Mononuclear cell (primary cell): Measurements from ENCODE around the gene TENM4. TPM values are rescaled to one million over a fixed set of nuclear protein-coding genes. Genes with fewer than 3 reads are reported as not detected.

Source experiments
- H3K27me3 ChIP-seq: 2 replicates; pipeline ENCODE4 v1.6.0; 2011; ENCODE audit warnings: low read length, control low read depth; ENCODE audit not compliant: insufficient read depth
- H3K4me1 ChIP-seq: 2 replicates; pipeline ENCODE4 v1.5.1; 2011; ENCODE audit warnings: mild to moderate bottlenecking, low read length, control low read depth; ENCODE audit not compliant: insufficient read depth
- H3K4me3 ChIP-seq: 2 replicates; pipeline ENCODE4 v1.5.1; 2011; ENCODE audit warnings: mild to moderate bottlenecking, low read length, moderate library complexity
- H3K9me3 ChIP-seq: 2 replicates; pipeline ENCODE4 v1.5.1; 2011; ENCODE audit warnings: low read depth, mild to moderate bottlenecking, control low read depth, low read length
- total RNA-seq: library from RNA; depleted of rRNA; stranded (reverse); fragments of >200 nt; gene quantifications from one replicate; pipeline ENCODE4 v1.2.3, GENCODE V29; 2012

Gene TENM4
- total RNA-seq, 1 donor, result 0.63 TPM

DNA sequence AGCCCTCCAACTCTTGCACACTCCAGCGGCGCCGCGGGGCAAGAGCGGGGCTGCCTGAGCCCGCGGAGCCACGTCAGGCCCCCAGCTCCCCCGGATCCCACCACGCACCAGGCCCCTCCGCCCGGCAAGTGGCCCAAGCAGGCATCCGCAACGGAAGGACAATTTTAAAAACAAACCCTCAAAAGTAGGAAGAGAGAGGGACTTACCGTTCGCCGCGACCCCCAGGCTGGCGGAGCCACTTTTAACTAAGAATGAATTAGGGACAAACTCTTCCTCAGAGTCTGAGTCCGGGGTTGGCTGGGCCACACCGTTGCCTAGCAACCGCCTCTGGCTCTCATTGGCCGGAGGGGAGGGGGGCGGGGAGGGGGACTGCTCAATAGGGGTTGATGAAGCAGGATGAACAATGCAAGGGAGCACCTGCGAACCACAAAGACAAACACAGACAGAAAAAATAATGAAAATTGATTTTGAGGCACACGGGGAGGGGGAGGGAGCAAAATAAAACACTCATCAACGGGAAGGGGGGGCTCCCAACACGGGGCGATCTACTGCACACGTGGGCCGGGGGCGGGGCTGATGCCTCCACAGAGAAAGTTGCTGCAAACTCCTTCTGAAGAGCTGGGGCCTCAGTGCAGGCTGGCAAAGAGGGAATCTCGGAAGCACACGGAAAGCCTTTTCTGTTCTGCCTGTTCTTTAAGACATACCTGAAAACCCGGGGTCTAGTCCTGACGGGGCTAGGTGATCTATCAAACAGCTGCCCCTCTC is 478.7 kb downstream of the TENM4 start:
- Histone ChIP-seq H3K9me3 (no peaks in the 10 kb centered on the region), H3K27me3 (peaks cover 34% of the 10 kb centered on the region), H3K4me3 (no peak overlapping the region), H3K4me1 (no peaks in the 10 kb centered on the region)

DNA sequence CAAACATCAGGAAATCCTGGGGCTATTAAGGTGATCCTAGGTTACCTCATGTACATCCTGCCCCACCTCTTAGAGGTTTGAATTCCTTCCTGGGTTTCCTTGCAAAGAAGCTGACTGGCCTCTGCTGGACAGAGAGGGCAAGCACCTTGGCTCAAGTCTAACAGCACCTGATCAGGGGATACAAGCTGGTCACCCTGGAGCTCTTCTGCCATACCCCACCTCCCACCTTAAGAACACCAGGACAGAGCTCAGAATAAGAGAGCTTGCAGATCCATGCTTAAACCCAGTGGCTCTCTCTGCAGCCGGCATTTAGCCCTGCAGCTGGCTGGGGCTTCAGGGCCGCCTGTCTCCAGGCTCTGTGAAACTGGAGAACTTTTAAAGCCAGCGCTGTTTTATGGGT is 479.6 kb downstream of the TENM4 start:
- H3K4me1 ChIP-seq, result no peaks in the 10 kb centered on the region
- peaks cover 34% of the 10 kb centered on the region for H3K27me3 ChIP-seq

DNA sequence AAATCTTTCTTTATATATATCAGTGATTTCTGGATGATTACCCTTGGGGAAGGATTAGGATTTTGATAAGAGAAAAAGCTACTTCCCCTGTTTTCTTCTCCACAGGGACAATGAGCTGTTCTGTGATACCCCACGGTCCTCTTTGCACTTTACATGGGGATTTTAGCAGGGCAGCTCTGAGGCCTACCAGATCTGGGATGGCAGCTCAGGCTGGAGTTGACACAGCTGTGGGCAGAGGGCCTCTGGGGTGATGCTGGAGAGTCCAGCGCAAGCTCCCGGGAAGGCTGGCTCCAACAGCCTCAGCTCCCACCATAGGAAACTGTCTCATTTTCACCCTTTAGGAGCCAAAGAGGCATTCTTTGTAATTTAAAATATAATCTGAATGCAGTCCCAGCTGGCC is 482.4 kb downstream of the TENM4 start:
- H3K4me1 ChIP-seq, result no peaks in the 10 kb centered on the region
- H3K9me3 ChIP-seq, result no peaks in the 10 kb centered on the region
- H3K27me3 ChIP-seq, result peaks cover 34% of the 10 kb centered on the region
- no peak overlapping the region for H3K4me3 ChIP-seq

More for the DNA sequence above, 479.6 kb downstream of the TENM4 start:
- Histone ChIP-seq H3K4me3 (no peak overlapping the region), H3K9me3 (no peaks in the 10 kb centered on the region)

DNA sequence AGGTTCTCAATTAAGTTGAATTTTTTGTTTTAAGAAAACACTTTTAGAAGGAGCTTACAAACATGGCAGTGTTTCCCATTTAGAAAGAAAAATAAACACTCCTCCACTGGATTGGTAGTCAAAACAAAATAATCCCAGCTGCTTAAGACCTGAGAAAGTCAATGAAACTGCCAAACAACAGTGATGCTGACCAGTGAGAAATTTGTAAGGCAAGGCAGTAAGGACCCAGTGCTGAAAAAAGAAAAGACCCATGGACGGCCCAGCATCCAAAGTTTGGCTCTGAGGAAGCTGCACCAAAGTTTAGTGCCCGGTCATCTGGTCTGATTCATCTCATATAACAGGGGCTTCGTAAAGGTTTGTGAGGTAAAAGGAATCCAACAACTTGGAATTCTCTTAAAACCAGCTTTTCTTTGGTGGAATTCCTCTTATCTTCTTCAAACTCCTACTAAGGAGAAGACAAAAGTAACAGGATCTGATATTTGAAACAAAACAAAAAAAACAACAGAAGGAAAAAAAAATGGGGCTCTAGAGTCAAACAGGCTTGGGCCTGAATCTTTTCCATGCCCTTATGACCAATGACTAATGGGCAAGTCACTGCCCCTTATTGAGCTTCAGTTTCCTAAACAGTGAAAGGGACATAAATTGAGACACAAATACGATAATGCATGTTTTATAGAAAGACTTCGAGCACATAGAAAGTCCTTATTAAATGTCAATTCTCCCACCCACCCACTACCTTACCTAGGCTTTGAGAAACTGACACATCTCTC is 483.2 kb downstream of the TENM4 start:
- no peaks in the 10 kb centered on the region for H3K4me1 ChIP-seq
- no peak overlapping the region for H3K4me3 ChIP-seq
- no peaks in the 10 kb centered on the region for H3K9me3 ChIP-seq
- peaks cover 27% of the 10 kb centered on the region for H3K27me3 ChIP-seq

DNA sequence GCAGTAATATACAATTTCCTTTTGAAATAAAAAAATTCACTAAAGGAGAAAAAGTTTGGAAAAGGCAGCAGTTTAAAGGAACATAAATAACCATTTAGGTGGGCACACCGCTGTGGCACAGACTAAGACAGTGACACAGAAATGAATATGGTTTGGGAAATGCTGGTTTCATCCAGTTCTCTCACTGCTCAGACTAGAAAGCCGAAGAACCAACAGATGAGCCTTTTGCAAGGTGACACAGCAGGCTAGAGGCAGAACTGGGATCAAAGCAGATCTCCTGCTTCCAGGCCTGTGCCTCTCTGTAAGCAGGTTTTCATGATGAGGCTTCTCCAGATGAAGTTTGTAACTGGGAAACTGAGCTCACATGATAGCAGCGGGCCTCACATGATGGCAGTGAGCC is 486.1 kb downstream of the TENM4 start:
- peaks cover 1% of the 10 kb centered on the region for H3K27me3 ChIP-seq
- H3K4me1 ChIP-seq, result no peaks in the 10 kb centered on the region
- no peaks in the 10 kb centered on the region for H3K9me3 ChIP-seq
- H3K4me3 ChIP-seq, result no peak overlapping the region

DNA sequence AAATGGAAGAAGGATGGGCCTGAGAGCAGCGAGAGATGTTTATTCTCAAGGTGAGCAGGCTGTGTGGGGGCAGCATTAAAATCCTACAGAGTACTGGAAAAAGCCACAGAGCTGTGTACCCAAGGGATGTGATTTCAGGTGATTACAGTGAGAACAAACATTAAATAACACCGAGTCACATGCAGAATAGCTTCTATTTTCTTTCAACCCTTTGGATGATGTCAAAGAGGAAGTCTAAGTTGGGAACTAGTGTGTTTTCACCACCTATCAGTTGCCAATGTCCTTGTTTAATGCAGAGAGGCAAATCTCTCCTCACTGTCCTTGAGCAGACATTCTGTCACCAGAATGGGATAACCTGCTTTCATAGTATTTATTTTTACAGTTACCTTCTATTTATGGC is 486.6 kb downstream of the TENM4 start:
- no peaks in the 10 kb centered on the region for H3K4me1 ChIP-seq

DNA sequence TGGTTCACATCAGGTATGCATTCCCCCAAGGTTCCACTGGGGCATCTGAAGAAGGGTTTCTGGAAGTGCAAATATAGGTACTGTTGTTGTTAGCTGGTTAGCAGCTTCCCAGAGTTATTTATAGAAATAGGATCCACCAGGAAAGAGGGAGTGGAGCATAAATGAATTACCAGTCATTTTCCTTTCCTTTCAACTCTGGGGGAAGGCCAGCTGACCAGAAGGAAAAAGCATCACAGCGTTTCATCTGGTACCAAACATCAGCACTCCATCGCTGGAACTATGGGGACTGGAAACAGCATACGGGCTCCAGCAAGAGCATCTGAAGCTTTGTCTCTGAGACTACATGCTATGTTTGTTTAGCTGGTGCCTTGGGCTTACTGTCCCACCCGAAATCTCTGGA is 487.9 kb downstream of the TENM4 start:
- no peak overlapping the region for H3K4me3 ChIP-seq
- H3K27me3 ChIP-seq, result no peaks in the 10 kb centered on the region
- no peaks in the 10 kb centered on the region for H3K9me3 ChIP-seq
- H3K4me1 ChIP-seq, result no peaks in the 10 kb centered on the region

More for the DNA sequence above, 486.6 kb downstream of the TENM4 start:
- H3K4me3 ChIP-seq, result no peak overlapping the region
- H3K9me3 ChIP-seq, result no peaks in the 10 kb centered on the region
- no peaks in the 10 kb centered on the region for H3K27me3 ChIP-seq

DNA sequence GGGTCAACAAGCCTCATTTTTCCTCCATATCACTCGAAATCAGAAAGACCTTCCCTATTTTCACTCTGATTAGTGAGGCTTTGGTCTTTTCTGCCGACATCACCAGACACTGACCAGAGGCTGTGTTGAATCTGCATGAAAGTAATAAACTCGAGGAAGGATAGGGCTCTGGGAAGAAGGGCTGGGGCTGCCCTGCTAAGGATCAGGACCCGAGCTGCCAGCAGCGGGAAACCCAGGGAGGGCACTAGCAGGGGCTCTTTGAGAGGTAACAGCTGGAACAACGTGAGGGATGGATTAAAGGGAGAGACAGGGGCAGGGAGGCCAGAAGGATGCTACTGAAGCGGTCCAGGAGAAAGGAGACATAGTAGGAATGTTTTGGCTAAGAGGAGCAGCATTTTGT is 488.7 kb downstream of the TENM4 start:
- H3K9me3 ChIP-seq, result no peaks in the 10 kb centered on the region
- no peak overlapping the region for H3K4me3 ChIP-seq
- no peaks in the 10 kb centered on the region for H3K27me3 ChIP-seq
- H3K4me1 ChIP-seq, result no peaks in the 10 kb centered on the region

DNA sequence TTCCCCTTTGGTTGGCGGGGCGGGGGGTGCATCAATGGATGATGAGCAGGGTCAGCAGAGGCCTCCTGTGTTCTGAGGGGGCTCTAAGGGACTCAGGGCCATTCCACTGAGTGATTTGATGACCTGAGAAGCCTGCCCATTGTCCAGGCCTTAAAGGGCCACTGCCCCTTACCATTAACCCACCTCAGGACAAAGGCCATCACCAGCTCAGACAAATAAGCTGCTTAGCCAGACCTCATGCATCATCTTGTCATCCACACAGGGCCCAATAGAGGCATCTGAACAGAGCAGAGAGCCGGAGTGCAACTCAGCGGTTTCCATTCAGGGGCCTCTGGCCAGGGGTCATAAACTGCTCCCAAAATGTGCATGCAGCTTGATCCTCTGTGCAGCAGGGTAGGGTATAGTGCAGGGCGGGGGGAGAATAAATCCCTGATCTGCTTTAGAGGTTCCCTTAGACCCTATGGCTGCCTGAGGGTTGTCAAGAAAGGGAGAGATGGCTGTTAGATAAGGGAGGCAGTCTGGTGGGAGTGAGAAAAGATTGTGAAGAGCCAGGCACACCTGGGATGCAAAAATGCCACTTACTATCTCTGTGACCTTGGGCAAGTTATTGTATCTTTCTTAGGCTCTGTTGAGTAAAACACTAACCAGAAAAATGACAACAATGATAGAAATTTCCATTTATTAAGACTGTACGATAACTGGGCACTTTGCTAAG is 490.7 kb downstream of the TENM4 start:
- H3K27me3 ChIP-seq, result no peaks in the 10 kb centered on the region
- H3K4me3 ChIP-seq, result no peak overlapping the region
- no peaks in the 10 kb centered on the region for H3K4me1 ChIP-seq
- no peaks in the 10 kb centered on the region for H3K9me3 ChIP-seq

DNA sequence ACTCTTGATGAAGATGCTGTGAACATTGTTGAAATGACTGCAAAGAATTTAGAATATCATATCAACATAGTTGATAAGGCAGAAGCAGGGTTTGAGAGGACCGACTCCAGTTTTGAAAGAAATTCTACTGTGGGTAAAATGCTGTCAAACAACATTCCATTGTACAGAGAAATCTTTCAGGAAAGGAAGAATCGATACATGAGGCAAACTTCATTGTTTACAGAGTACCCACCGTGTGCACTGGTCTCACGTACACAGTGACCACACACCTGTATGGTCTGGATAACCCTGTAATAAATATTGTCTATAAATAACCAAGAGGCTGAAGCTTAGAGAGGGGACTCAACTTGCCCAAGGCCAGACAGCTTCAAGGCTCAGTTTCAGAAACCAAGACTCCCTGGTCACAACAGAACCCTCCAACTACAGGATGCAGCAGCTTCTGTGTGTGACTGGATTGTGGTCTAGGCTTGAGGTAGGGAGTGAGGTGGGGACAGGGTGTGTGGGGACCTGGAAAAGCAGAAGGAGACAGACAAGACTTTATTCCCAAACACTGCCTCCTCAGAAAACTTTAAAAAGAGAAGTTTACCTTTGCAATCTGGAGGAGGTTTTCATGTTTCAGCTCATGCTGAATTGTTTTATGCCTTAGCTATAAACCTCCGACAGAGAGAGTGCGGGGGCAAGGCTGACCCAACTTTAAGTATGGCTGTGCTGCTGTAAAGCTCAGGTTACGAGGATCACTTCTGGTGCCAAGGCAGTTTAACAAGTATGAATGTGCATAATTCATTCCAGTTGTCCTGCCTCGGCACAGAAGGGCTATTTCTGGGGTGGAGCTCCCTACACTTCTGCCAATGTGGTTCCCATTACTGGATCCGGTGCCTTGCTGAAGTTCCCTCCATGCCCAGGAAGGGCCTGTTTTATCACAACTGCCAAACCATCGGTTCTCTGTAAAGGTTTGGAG is 493.6 kb downstream of the TENM4 start:
- no peak overlapping the region for H3K4me3 ChIP-seq
- H3K27me3 ChIP-seq, result no peaks in the 10 kb centered on the region
- H3K4me1 ChIP-seq, result no peaks in the 10 kb centered on the region
- H3K9me3 ChIP-seq, result no peaks in the 10 kb centered on the region

DNA sequence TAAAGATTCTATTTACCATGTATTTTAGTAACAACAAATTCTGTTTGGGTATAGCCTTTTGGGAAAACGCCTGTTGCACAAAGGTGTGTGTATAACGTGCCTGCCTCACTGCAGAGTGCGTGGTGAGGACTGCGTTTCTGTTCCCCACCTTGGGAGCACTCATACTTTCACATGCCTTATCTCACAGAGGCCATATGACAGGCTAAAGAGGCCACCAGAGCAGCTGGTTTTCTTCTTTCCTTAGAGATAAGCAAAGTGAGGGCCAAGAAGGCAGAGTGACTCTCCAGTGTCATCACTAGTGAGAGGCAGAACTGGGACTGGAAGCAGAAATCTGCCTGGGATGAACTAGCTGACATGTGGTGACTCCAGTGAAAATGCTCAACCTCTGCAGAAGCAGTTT is 497.0 kb downstream of the TENM4 start:
- Histone ChIP-seq H3K27me3 (peaks cover 8% of the 10 kb centered on the region), H3K9me3 (no peaks in the 10 kb centered on the region), H3K4me3 (no peak overlapping the region), H3K4me1 (no peaks in the 10 kb centered on the region)

DNA sequence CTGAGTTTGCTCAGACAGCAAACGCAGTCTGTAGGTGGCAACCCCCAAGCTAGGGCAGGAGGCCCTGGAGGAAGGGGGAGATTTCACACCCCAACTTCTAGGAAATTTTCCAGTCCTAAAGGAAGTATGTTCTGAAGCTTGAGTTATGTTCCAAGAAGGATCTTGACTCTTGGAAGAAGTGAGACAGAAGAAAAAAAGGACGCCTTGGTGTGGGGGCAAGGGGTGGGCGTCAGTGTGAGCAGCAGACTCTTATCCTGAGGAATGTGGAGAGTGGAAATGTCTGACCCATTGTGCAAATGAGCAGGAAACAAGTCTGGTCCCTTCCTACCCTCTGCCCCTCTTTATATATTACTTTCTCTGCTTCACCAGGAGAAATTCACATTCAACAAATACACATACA is 497.7 kb downstream of the TENM4 start:
- no peaks in the 10 kb centered on the region for H3K4me1 ChIP-seq
- no peak overlapping the region for H3K4me3 ChIP-seq
- H3K9me3 ChIP-seq, result no peaks in the 10 kb centered on the region
- peaks cover 10% of the 10 kb centered on the region for H3K27me3 ChIP-seq

DNA sequence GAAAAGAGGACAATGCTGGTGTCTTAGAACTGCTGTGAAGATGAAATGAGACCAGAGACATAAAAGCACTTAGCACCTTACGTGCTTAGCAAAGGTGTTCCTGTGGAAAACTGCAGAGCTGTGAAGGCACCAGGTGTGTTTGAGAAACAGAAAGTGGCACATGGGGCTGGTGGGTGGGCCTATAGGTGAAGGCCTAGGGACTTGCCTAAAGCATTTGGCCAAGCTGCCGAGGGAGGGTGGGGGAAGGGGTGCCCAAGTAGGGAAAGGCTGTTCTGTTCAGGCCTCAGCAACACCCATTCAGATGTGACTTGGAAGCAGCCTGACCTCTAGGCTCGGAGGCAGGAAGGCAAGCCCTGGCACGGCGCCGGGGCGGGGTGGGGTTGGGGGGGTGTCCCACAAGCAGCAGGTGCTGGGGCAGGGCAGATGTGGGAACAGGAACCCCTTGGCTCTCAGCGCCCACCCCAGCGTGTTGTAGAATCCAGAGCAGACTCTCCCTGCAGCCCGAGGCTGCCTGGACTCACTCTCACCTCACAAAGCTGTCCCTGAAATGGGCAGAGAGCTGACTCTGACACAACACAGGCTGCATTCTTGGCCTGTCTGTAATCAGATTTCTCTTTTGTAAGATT is 499.5 kb downstream of the TENM4 start:
- peaks cover 10% of the 10 kb centered on the region for H3K27me3 ChIP-seq
- H3K9me3 ChIP-seq, result no peaks in the 10 kb centered on the region
- no peak overlapping the region for H3K4me3 ChIP-seq
- H3K4me1 ChIP-seq, result no peaks in the 10 kb centered on the region
